ENCODE measurements around the gene ADCY3.
A peak's percentile ranks its signal among the peaks of the same experiment; 100 is the strongest.

Gene ADCY3

DNA sequence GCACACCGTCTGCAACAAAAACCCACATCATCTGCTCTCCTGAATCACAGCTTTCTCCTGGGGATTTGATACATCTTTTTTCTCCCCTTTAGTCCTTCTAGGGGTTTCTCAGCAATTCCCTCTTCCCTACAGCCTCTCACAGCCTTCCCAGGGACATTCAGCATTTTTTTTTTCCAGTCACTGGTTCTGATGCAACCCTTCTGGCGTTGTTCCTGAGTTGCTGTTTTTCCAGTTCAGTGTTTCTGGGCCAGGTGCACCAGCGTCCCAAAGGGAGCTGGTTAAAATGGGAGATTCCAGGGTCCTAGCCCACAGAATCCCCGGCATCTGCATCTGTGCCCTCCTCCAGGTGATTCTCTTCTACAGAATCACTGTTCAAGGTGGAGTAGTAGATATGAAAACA, 36.1 kb downstream of the ADCY3 start:
- TF ChIP-seq TAF1 (IDR thresholded peaks at IDR 0.05; ENCODE audit: low read depth), result no peak
- TF ChIP-seq NFIC (IDR thresholded peaks at IDR 0.05), result peak; percentile 37; the same call in 1 of the 2 replicates
- TF ChIP-seq CEBPB (IDR thresholded peaks at IDR 0.05), result peak; percentile 88
- no peak for TF ChIP-seq CREB1 (IDR thresholded peaks at IDR 0.05; ENCODE audit: low read depth)

DNA sequence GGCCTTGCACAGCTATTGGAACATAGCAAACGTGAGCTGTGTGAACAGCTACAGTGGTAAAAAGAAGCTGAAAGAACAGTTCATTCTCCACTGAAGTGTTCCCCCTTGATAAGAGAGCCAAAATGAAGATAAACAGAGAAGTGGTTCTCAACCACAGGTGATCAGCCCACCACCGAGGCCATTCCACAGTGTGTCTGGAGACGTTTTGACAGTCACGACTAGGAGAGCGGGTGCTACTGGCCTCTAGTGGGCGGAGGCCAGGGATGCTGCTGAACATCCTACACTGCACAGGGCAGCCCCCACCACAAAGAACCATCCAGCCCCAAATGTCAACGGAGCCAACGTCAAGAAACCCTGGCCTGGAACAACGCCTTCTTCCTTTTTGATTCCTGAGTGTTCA, 38.4 kb downstream of the ADCY3 start:
- TF ChIP-seq EP300 (IDR thresholded peaks at IDR 0.05; ENCODE audit: borderline replicate concordance), result no peak
- TF ChIP-seq CREB1 (IDR thresholded peaks at IDR 0.05; ENCODE audit: low read depth), result no peak
- no peak for TF ChIP-seq TCF12 (IDR thresholded peaks at IDR 0.05; ENCODE audit: low read depth)
- TF ChIP-seq, protein P1, sequence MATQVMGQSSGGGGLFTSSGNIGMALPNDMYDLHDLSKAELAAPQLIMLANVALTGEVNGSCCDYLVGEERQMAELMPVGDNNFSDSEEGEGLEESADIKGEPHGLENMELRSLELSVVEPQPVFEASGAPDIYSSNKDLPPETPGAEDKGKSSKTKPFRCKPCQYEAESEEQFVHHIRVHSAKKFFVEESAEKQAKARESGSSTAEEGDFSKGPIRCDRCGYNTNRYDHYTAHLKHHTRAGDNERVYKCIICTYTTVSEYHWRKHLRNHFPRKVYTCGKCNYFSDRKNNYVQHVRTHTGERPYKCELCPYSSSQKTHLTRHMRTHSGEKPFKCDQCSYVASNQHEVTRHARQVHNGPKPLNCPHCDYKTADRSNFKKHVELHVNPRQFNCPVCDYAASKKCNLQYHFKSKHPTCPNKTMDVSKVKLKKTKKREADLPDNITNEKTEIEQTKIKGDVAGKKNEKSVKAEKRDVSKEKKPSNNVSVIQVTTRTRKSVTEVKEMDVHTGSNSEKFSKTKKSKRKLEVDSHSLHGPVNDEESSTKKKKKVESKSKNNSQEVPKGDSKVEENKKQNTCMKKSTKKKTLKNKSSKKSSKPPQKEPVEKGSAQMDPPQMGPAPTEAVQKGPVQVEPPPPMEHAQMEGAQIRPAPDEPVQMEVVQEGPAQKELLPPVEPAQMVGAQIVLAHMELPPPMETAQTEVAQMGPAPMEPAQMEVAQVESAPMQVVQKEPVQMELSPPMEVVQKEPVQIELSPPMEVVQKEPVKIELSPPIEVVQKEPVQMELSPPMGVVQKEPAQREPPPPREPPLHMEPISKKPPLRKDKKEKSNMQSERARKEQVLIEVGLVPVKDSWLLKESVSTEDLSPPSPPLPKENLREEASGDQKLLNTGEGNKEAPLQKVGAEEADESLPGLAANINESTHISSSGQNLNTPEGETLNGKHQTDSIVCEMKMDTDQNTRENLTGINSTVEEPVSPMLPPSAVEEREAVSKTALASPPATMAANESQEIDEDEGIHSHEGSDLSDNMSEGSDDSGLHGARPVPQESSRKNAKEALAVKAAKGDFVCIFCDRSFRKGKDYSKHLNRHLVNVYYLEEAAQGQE (IDR thresholded peaks at IDR 0.05; ENCODE audit: low read depth), result no peak
- no peak for TF ChIP-seq CEBPB (IDR thresholded peaks at IDR 0.05)
- no peak for TF ChIP-seq ZBTB7A (IDR thresholded peaks at IDR 0.05; ENCODE audit: low read depth)
- no peak for TF ChIP-seq RAD21 (IDR thresholded peaks at IDR 0.05; ENCODE audit: low read depth)
- TF ChIP-seq, protein P2, sequence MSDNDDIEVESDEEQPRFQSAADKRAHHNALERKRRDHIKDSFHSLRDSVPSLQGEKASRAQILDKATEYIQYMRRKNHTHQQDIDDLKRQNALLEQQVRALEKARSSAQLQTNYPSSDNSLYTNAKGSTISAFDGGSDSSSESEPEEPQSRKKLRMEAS (IDR thresholded peaks at IDR 0.05), result no peak

DNA sequence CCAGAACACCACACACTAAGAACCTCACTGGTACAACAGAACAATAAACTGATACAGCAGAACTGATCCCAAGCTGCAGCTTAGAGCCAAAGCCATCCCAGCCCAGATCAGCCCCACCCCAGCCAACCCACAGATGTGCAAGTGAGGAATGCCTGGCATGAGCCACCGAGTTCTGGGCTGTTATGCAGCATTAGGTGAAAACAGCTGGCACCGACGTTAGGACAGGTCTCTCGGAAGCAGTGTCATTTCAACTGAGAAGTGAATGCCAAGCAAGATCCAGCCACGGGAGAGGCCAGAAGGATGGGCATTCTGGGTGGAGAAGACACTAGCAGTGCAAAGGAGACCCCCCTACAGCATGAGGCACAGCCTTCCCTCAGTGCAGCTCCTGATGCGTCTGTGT, 38.9 kb downstream of the ADCY3 start:
- TF ChIP-seq TEAD4 (IDR thresholded peaks at IDR 0.05) (no peak), EP300 (IDR thresholded peaks at IDR 0.05; ENCODE audit: borderline replicate concordance) (no peak), FOXM1 (IDR thresholded peaks at IDR 0.05; ENCODE audit: borderline replicate concordance, low read depth) (no peak), YY1 (IDR thresholded peaks at IDR 0.05; ENCODE audit: low read depth) (no peak), CEBPB (IDR thresholded peaks at IDR 0.05) (no peak), EGR1 (IDR thresholded peaks at IDR 0.05) (no peak), ZBTB7A (IDR thresholded peaks at IDR 0.05; ENCODE audit: low read depth) (no peak), CREB1 (IDR thresholded peaks at IDR 0.05; ENCODE audit: low read depth) (no peak), TCF12 (IDR thresholded peaks at IDR 0.05; ENCODE audit: low read depth) (no peak)
- TF ChIP-seq, protein P1 (IDR thresholded peaks at IDR 0.05; ENCODE audit: low read depth), result no peak
- TF ChIP-seq, protein P2 (IDR thresholded peaks at IDR 0.05), result no peak

DNA sequence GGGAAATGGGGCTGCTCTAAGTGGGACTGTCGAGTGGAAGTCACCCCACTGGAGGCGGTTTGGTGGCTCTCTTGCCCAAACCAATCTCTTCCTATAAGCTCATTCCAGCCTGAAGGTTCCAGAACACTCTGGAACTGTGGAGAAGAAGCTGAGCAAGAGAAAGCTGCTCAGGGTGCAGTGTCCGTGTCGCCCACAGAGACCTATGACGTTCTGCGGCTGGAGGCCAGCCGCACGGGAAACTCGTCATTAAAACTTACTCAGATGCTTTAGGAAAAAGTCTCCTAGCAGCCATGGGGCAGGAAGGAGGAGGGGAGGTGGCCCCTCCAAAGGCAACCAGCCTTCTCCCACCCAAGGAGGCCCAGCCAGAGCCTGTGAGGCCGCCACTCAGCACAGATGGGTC, 41.7 kb downstream of the ADCY3 start:
- TF ChIP-seq, protein P3, sequence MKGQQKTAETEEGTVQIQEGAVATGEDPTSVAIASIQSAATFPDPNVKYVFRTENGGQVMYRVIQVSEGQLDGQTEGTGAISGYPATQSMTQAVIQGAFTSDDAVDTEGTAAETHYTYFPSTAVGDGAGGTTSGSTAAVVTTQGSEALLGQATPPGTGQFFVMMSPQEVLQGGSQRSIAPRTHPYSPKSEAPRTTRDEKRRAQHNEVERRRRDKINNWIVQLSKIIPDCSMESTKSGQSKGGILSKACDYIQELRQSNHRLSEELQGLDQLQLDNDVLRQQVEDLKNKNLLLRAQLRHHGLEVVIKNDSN (IDR thresholded peaks at IDR 0.05), result no peak
- TF ChIP-seq, protein P2 (IDR thresholded peaks at IDR 0.05), result no peak
- TF ChIP-seq EGR1 (IDR thresholded peaks at IDR 0.05) (no peak), NFIC (IDR thresholded peaks at IDR 0.05) (no peak), RAD21 (IDR thresholded peaks at IDR 0.05; ENCODE audit: low read depth) (no peak), TEAD4 (IDR thresholded peaks at IDR 0.05) (no peak), TCF12 (IDR thresholded peaks at IDR 0.05; ENCODE audit: low read depth) (no peak), EP300 (IDR thresholded peaks at IDR 0.05; ENCODE audit: borderline replicate concordance) (no peak), TAF1 (IDR thresholded peaks at IDR 0.05; ENCODE audit: low read depth) (no peak), YY1 (IDR thresholded peaks at IDR 0.05; ENCODE audit: low read depth) (no peak), FOXM1 (IDR thresholded peaks at IDR 0.05; ENCODE audit: borderline replicate concordance, low read depth) (no peak), CREB1 (IDR thresholded peaks at IDR 0.05; ENCODE audit: low read depth) (no peak), CEBPB (IDR thresholded peaks at IDR 0.05) (no peak), ZBTB7A (IDR thresholded peaks at IDR 0.05; ENCODE audit: low read depth) (no peak)
- TF ChIP-seq, protein P1 (IDR thresholded peaks at IDR 0.05; ENCODE audit: low read depth), result no peak

DNA sequence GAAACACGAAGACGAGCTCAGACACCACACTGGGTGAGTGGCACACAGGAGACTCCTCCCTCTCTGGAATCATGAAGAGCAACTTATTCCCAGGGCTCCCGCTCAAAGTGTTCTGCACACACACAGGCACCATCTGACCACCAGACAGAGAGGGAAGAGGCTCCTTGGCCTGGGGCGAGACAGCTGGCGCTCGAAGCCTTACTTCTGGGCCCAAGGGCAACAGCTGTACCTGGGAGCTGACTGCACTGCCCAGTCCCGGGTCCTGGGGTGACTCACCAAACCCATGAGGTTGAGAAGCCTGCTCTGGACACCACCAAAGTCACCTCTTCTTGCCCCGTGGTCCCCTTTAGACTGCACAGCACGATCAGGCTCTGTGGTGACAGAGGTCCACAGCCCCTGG, 42.4 kb downstream of the ADCY3 start:
- TF ChIP-seq NFIC (IDR thresholded peaks at IDR 0.05) (no peak), CEBPB (IDR thresholded peaks at IDR 0.05) (no peak), TEAD4 (IDR thresholded peaks at IDR 0.05) (no peak), EGR1 (IDR thresholded peaks at IDR 0.05) (no peak), TAF1 (IDR thresholded peaks at IDR 0.05; ENCODE audit: low read depth) (no peak)
- TF ChIP-seq, protein P2 (IDR thresholded peaks at IDR 0.05), result no peak
- TF ChIP-seq, protein P1 (IDR thresholded peaks at IDR 0.05; ENCODE audit: low read depth), result no peak
